H1 (cell line): ENCODE measurements around the gene PLPPR1. TPM values are rescaled to one million over a fixed set of nuclear protein-coding genes. Genes with fewer than 3 reads are reported as not detected.

ENCODE experiments used
- CTCF ChIA-PET: fragments of 300-600 bp; sonication (Branson Sonifier 250); formaldehyde crosslinking; loops from one replicate; lab custom pipeline; 2021; ENCODE audit not compliant: partially characterized antibody; lab: Charles Lee
- POLR2A ChIA-PET: fragments of 300-600 bp; sonication (Branson Sonifier 250); formaldehyde crosslinking; loops from one replicate; lab custom pipeline; 2021; ENCODE audit warnings: inconsistent platforms; ENCODE audit not compliant: partially characterized antibody; lab: Charles Lee
- DNase-seq, 2 experiments: peaks; one replicate each; pipeline versions ENCODE4 v3.0.0 to v3.0.0-alpha.2; 2010 to 2022; ENCODE audit warnings: low spot score in 2 of 2, low read depth in 1 of 2, mixed read lengths in 1 of 2
- FAIRE-seq: peaks from 2 replicates; lab custom pipeline; 2011; peaks lifted over from hg19 to GRCh38; lab: Jason Lieb, UNC
- H2AFZ ChIP-seq: 2 replicates; pipeline ENCODE4 v1.8.1; 2012; ENCODE audit warnings: low read length, inconsistent platforms
- H2AK5ac ChIP-seq: 2 replicates; pipeline ENCODE4 v1.6.1; 2013; ENCODE audit warnings: low read depth, low read length
- H2BK120ac ChIP-seq: replicated peaks from 2 replicates; pipeline ENCODE3; 2013; ENCODE audit warnings: low read depth, low read length, inconsistent platforms
- H2BK12ac ChIP-seq: 2 replicates; pipeline ENCODE4 v1.6.1; 2013; ENCODE audit warnings: low read depth, low read length
- H2BK15ac ChIP-seq: 2 replicates; pipeline ENCODE4 v1.6.1; 2013; ENCODE audit warnings: low read length
- H2BK20ac ChIP-seq: 2 replicates; pipeline ENCODE4 v1.6.1; 2013; ENCODE audit warnings: low read length
- H2BK5ac ChIP-seq: 2 replicates; pipeline ENCODE4 v1.6.1; 2013; ENCODE audit warnings: low read depth, low read length
- H3K14ac ChIP-seq: 2 replicates; pipeline ENCODE4 v1.6.1; 2013; ENCODE audit warnings: inconsistent platforms; ENCODE audit not compliant: insufficient read length
- H3K18ac ChIP-seq: 2 replicates; pipeline ENCODE4 v1.6.1; 2013; ENCODE audit warnings: low read length; ENCODE audit errors: extremely low read depth
- H3K23ac ChIP-seq: 2 replicates; pipeline ENCODE4 v1.6.1; 2013; ENCODE audit warnings: inconsistent platforms; ENCODE audit not compliant: insufficient read length
- H3K23me2 ChIP-seq: 2 replicates; pipeline ENCODE4 v1.6.1; 2013; ENCODE audit warnings: low read depth, low read length
- H3K27ac ChIP-seq: 2 replicates; pipeline ENCODE4 v1.6.1; 2011; ENCODE audit warnings: low read depth, low read length, inconsistent platforms
- H3K27me3 ChIP-seq, 4 experiments: replicated peaks in 1 of 4; 1 replicate in 1 of 4; 2 replicates in 3 of 4; pipeline versions ENCODE4 v1.6.1 to v1.8.1; 2011 to 2013; ENCODE audit warnings: low read length in 3 of 4, mild to moderate bottlenecking in 3 of 4, inconsistent platforms in 2 of 4, mixed read lengths in 2 of 4, moderate library complexity in 1 of 4; ENCODE audit not compliant: control insufficient read depth in 3 of 4, insufficient read depth in 3 of 4; ENCODE audit errors: extremely low read depth in 1 of 4
- H3K36me3 ChIP-seq, 4 experiments: 2 replicates each; pipeline versions ENCODE4 v1.6.1 to v1.8.1; 2011 to 2013; ENCODE audit warnings: mild to moderate bottlenecking in 4 of 4, low read length in 3 of 4, moderate library complexity in 2 of 4, control low read depth in 1 of 4, inconsistent platforms in 1 of 4; ENCODE audit not compliant: insufficient read depth in 4 of 4, control insufficient read depth in 2 of 4
- H3K4ac ChIP-seq: replicated peaks from 2 replicates; pipeline ENCODE3; 2013; ENCODE audit warnings: low read length, low read depth, mixed read lengths, inconsistent platforms; ENCODE audit not compliant: insufficient read length
- H3K4me1 ChIP-seq, 4 experiments: replicated peaks in 1 of 4; 1 replicate in 1 of 4; 2 replicates in 3 of 4; pipeline versions ENCODE4 v1.6.1 to v1.8.1; 2011 to 2013; ENCODE audit warnings: low read length in 3 of 4, inconsistent platforms in 2 of 4, mixed read lengths in 1 of 4; ENCODE audit not compliant: insufficient read depth in 4 of 4, control insufficient read depth in 3 of 4
- H3K4me2 ChIP-seq, 2 experiments: 2 replicates each; pipeline versions ENCODE4 v1.6.1 to v1.8.1; 2011 to 2013; ENCODE audit warnings: low read depth in 2 of 2, low read length in 2 of 2, control low read depth in 1 of 2, inconsistent platforms in 1 of 2, mild to moderate bottlenecking in 1 of 2; ENCODE audit not compliant: insufficient read depth in 1 of 2
- H3K4me3 ChIP-seq, 4 experiments: fragments of 200-600, 300-600 bp in 1 of 4; sonication (generic), shearing (Covaris generic), sonication (Bioruptor Twin) in 1 of 4; 2 replicates each; pipeline versions ENCODE4 v1.5.1 to v1.8.1; 2011 to 2016; ENCODE audit warnings: low read length in 4 of 4, low read depth in 3 of 4, control low read depth in 2 of 4, inconsistent platforms in 2 of 4, mild to moderate bottlenecking in 2 of 4, mixed read lengths in 1 of 4, moderate library complexity in 1 of 4; ENCODE audit not compliant: insufficient read depth in 2 of 4; ENCODE audit errors: extremely low read depth in 1 of 4
- H3K56ac ChIP-seq: replicated peaks from 2 replicates; pipeline ENCODE3; 2013; ENCODE audit warnings: low read depth, mild to moderate bottlenecking, mixed read lengths, low read length, inconsistent platforms; ENCODE audit not compliant: insufficient read length
- H3K79me1 ChIP-seq: 2 replicates; pipeline ENCODE4 v1.6.1; 2013; ENCODE audit warnings: low read depth, low read length, control low read depth
- H3K79me2 ChIP-seq, 2 experiments: 2 replicates each; pipeline versions ENCODE4 v1.6.1 to v1.8.1; 2012 to 2013; ENCODE audit warnings: low read length in 2 of 2, mild to moderate bottlenecking in 2 of 2, inconsistent platforms in 1 of 2; ENCODE audit not compliant: insufficient read depth in 2 of 2, control insufficient read depth in 1 of 2
- H3K9ac ChIP-seq, 4 experiments: replicated peaks in 1 of 4; 1 replicate in 1 of 4; 2 replicates in 3 of 4; pipeline versions ENCODE4 v1.6.1 to v1.8.1; 2011 to 2013; ENCODE audit warnings: low read depth in 3 of 4, low read length in 3 of 4, control low read depth in 2 of 4, mild to moderate bottlenecking in 2 of 4, moderate library complexity in 2 of 4, inconsistent platforms in 1 of 4; ENCODE audit errors: extremely low read depth in 1 of 4
- H3K9me3 ChIP-seq, 2 experiments: 2 replicates each; pipeline versions ENCODE4 v1.6.1 to v1.8.1; 2012 to 2013; ENCODE audit warnings: mild to moderate bottlenecking in 2 of 2, moderate library complexity in 2 of 2, control low read depth in 1 of 2, inconsistent platforms in 1 of 2, low read depth in 1 of 2, low read length in 1 of 2, mixed read lengths in 1 of 2; ENCODE audit not compliant: insufficient read depth in 2 of 2
- H4K20me1 ChIP-seq, 2 experiments: replicated peaks in 1 of 2; 2 replicates each; pipeline versions ENCODE3 to v1.8.1; 2011 to 2013; ENCODE audit warnings: inconsistent platforms in 2 of 2, low read length in 2 of 2, mild to moderate bottlenecking in 1 of 2; ENCODE audit not compliant: insufficient read depth in 2 of 2, control insufficient read depth in 1 of 2
- H4K5ac ChIP-seq: 2 replicates; pipeline ENCODE4 v1.6.1; 2013; ENCODE audit warnings: low read length, low read depth, mixed read lengths, inconsistent platforms; ENCODE audit not compliant: insufficient read length
- H4K8ac ChIP-seq: 2 replicates; pipeline ENCODE4 v1.8.0; 2013; ENCODE audit warnings: mild to moderate bottlenecking, moderate library complexity, low read length, inconsistent platforms; ENCODE audit not compliant: insufficient read depth; ENCODE audit errors: extremely low read depth
- H4K91ac ChIP-seq: replicated peaks from 2 replicates; pipeline ENCODE3; 2013; ENCODE audit warnings: low read length, mixed read lengths, inconsistent platforms; ENCODE audit not compliant: insufficient read length
- BCL11A ChIP-seq, 2 experiments: IDR thresholded peaks; one replicate each; pipeline ENCODE4 v1.6.1; 2011; ENCODE audit warnings: low read depth in 2 of 2, low read length in 2 of 2, mild to moderate bottlenecking in 2 of 2
- BRCA1 ChIP-seq: IDR thresholded peaks from 2 replicates; pipeline ENCODE4 v1.6.1; 2012; ENCODE audit warnings: low read depth, low read length, improper control_type of control experiment
- CBX5 ChIP-seq: fragments of 300-800, 300-1000 bp; sonication (generic); IDR thresholded peaks from 2 replicates; pipeline ENCODE4 v1.7.1; 2016; ENCODE audit warnings: antibody characterized with exemption, low read length, low read depth
- MAFK ChIP-seq: IDR thresholded peaks from 2 replicates; pipeline ENCODE4 v1.6.1; 2012; ENCODE audit warnings: low read depth, mild to moderate bottlenecking, improper control_type of control experiment, low read length
- RFX5 ChIP-seq: IDR thresholded peaks from 2 replicates; pipeline ENCODE4 v1.6.1; 2011; ENCODE audit warnings: low read depth, low read length, improper control_type of control experiment, borderline replicate concordance
- SIN3A ChIP-seq, 2 experiments: IDR thresholded peaks in 1 of 2; conservative IDR thresholded peaks in 1 of 2; 2 replicates each; pipeline ENCODE4 v1.6.1; 2011 to 2012; ENCODE audit warnings: low read length in 2 of 2, improper control_type of control experiment in 1 of 2, low read depth in 1 of 2, mild to moderate bottlenecking in 1 of 2
- SIX5 ChIP-seq: IDR thresholded peaks from 2 replicates; pipeline ENCODE4 v1.6.1; 2011; ENCODE audit warnings: mild to moderate bottlenecking, low read depth, low read length
- WGBS, 2 experiments: shearing (Covaris generic) in 1 of 2; methylation state at CpG; one replicate each; pipeline versions ENCODE4 v1.1.6 to v1.1.7; 2013 to 2015; ENCODE audit warnings: low lambda C conversion rate in 2 of 2, mixed read lengths in 2 of 2, inconsistent platforms in 1 of 2, low coverage in 1 of 2, missing lambda C conversion rate in 1 of 2; ENCODE audit not compliant: insufficient replicate concordance in 2 of 2, insufficient coverage in 1 of 2, insufficient read length in 1 of 2; ENCODE audit errors: extremely low coverage in 1 of 2, missing lambda C conversion rate in 1 of 2; 5-methylcytosine and 5-hydroxymethylcytosine counted together
- polyA plus RNA-seq, 7 experiments: library from polyadenylated mRNA; depleted of rRNA in 3 of 7; stranded (reverse) in 5 of 7; unstranded in 2 of 7; fragments of >200 nt in 5 of 7; fragments of 200-250 nt in 2 of 7; gene quantifications; 1 replicate in 5 of 7; 2 replicates in 1 of 7; 4 replicates in 1 of 7; pipeline versions ENCODE4 v1.2.1 to v1.2.3, GENCODE V29; 2011 to 2013; ENCODE audit warnings: missing spikeins in 2 of 7, mixed read lengths in 2 of 7
- total RNA-seq: library from RNA; stranded (reverse); fragmentation: NEBNext Ultra II Directional; extraction: Animal tissue kit (Norgen Biotek cat#: 25700); gene quantifications from 2 replicates; pipeline ENCODE4 v1.2.1, GENCODE V29; 2021

Gene PLPPR1
- total and polyA plus RNA-seq, 2 of the 8 experiments (the other 6 are each of a cell fraction or from before 2014, with no cell fraction given) = 1.4 to 1.8 TPM

DNA sequence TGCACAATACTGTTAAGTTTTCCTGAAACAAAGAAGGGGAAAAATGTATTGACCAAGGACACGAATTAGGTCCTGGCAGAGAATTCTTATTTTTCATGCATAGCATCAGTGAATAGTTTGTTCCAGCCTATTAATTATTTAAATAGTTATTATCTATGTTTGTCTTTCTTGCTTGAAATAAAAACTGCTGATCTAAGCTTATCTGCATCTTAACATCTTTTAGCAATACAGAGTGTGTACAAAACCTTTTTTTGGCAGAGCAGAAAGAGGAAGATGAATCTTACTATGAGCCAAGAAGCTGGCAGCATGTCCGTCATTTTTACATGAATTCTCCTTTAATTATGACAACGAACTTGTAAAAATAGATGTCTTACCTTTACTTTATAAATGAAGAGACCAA lies 23.3 kb upstream of the PLPPR1 start:
- no peak overlapping the region for H2BK5ac ChIP-seq
- no peaks in the 10 kb centered on the region for H3K79me2 ChIP-seq
- no peaks in the 10 kb centered on the region for H3K9me3 ChIP-seq
- no peak overlapping the region for H2AFZ ChIP-seq
- H4K5ac ChIP-seq = no peak overlapping the region
- H3K36me3 ChIP-seq = no peaks in the 10 kb centered on the region
- H3K4me1 ChIP-seq = no peaks in the 10 kb centered on the region
- H2AK5ac ChIP-seq = no peak overlapping the region
- no peak overlapping the region for H3K18ac ChIP-seq
- FAIRE-seq = no peak
- no peak overlapping the region for H3K27ac ChIP-seq
- no peaks in the 10 kb centered on the region for H4K20me1 ChIP-seq
- no peak overlapping the region for H3K4me3 ChIP-seq
- H2BK15ac ChIP-seq = no peak overlapping the region
- no peak overlapping the region for H3K9ac ChIP-seq
- no peaks in the 10 kb centered on the region for H3K27me3 ChIP-seq
- no peak overlapping the region for H3K4me2 ChIP-seq
- no peak overlapping the region for H3K23ac ChIP-seq
- no peak overlapping the region for H4K91ac ChIP-seq
- ChIA-PET POLR2A (no interaction called here), CTCF (no interaction called here)
- no peak overlapping the region for H4K8ac ChIP-seq
- 93% methylated on average over 3 of the region's 3 CpGs; no CpG with 5 or more reads in 1 of the 2 experiments for WGBS, 2 experiments
- H2BK120ac ChIP-seq = no peak overlapping the region
- no peak overlapping the region for H2BK12ac ChIP-seq
- H2BK20ac ChIP-seq = no peak overlapping the region
- H3K4ac ChIP-seq = no peak overlapping the region
- no peak for DNase-seq
- H3K79me1 ChIP-seq = no peaks in the 10 kb centered on the region
- H3K56ac ChIP-seq = no peak overlapping the region
- H3K23me2 ChIP-seq = no peaks in the 10 kb centered on the region
- TF ChIP-seq RFX5 (no peak), BCL11A (IDR thresholded peaks at IDR 0.05; ENCODE audit: low read depth in 2 of 2, low read length in 2 of 2) (no peak), BRCA1 (no peak), CBX5 (no peak), SIN3A (conservative IDR thresholded peaks at IDR 0.05 in 1 of 2, IDR thresholded peaks at IDR 0.05 in 1 of 2; ENCODE audit: low read depth in 1 of 2, low read length in 2 of 2) (no peak), SIX5 (no peak), MAFK (peak; percentile 68; the same call in 1 of the 2 replicates)
- no peak overlapping the region for H3K14ac ChIP-seq
